GM18499 (cell line): ENCODE data around the gene ADAMTS17.

ENCODE experiments used
- ATAC-seq: cut with Tn5 transposase; IDR thresholded peaks from one replicate; pipeline ENCODE4 v1.9.1; 2021; ENCODE audit warnings: moderate number of reproducible peaks; ENCODE audit not compliant: insufficient read depth, unreplicated experiment

ADAMTS17 gene

DNA sequence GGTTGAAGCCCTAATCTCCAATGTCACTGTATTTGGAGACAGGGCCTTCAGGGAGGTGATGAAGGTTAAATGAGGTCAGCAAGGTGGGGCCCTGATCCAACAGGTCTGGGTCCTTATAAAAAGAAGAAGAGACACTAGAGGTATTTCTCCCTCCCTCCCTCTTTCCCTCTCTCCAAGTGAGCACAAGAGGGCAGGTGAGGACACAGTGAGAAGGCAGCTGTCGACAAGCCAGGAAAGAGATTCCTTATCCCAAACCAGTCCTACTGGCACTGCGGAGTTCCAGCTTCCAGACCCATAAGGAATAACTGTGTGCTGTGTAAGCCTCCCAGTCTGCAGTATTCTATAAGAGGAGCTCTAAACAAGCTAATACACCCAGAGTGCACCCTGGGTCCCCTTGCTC is 134.7 kb downstream of the ADAMTS17 start:
- no peak for ATAC-seq

DNA sequence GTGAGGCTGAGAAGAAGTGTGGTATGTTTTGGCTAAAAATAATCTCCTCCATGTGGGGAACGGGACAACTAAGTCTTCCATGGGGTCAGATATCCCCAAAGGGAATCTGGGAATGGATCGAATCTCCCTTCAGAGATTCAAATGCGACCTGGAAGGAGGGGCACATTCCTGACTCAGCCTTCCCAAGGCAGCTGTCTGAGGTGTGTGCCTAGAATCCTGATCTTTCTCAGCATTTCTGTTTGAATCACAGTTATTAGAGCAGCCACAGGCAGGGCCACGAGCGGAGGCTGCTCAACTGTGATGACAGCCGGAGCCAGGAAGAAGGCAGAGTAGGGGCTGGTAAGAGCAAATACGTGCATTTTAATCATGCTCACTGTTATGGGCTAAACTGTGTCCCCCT is 135.1 kb downstream of the ADAMTS17 start:
- ATAC-seq: no peak

DNA sequence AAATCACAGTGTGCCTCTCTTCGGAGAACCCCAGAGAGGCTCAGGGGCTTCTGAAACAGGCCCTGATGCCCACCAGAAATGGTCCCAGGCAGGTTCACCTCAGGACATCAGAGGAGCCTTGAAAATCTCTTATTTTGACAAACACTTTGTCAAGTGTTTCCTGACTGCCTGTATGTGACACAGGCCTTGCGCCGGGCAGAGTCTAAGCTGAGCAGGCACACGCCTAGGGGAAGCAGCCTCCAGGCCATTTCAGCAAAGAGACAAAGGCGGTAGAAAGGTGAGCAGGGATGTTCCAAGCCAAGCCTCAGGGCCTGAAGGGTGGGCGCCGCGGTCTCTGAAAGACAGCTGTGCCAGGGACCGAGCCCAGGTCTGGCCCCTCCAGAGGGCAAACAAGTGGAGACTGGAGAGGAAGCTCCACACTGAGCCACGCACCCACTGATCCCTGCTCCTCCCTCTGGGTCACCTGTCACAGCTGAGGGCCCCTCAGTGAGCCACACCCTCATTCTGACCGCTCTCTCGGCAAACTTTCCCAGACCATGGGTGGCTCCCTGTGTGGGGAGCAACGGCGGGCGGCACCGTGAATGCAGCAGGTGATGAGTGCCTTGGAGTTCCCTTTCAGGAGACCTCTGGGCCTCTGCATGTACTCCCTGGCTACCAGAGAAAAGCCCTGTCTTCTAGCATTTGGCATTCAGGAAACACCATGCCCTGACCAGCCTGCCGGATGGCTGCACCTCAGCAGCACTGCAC is 136.1 kb downstream of the ADAMTS17 start:
- ATAC-seq: no peak

DNA sequence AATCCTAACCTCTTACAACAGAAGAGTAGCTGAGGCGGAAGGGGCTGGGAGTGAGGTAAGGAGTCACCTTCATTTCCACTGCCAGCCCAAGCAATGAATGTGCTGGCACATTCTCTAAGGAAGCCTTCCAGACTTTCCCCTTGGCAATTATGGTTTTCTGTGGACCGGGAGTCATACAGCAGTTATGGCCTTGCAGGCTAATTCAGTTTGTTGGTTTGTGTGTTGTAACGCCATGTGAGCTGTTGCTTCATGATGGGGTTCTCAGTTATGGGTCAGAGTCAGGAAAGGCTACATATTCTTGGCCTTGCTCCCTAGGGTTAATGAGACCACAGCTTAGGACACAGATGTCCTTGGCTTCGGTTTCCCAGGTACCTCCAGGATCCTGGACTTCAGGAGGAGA is 137.0 kb downstream of the ADAMTS17 start:
- ATAC-seq: no peak

DNA sequence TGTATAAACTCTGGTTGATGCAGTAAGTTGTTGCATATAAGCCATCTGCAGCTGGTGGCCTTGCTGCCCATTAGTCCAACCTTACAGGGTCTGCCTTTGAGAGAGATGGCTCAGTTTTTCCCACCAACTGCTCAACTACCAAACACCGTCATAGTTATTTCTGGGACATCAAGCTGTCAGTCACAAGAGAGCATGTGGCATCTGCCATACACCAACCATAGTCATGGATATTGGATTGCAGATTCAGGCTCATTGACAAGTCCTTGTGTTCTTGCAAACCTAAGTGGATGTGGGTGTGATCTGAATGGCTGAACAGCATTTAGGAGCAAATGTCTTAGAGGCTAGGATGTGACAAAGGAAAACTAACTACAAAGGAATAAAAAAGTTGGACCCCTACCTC is 137.6 kb downstream of the ADAMTS17 start:
- ATAC-seq: no peak

DNA sequence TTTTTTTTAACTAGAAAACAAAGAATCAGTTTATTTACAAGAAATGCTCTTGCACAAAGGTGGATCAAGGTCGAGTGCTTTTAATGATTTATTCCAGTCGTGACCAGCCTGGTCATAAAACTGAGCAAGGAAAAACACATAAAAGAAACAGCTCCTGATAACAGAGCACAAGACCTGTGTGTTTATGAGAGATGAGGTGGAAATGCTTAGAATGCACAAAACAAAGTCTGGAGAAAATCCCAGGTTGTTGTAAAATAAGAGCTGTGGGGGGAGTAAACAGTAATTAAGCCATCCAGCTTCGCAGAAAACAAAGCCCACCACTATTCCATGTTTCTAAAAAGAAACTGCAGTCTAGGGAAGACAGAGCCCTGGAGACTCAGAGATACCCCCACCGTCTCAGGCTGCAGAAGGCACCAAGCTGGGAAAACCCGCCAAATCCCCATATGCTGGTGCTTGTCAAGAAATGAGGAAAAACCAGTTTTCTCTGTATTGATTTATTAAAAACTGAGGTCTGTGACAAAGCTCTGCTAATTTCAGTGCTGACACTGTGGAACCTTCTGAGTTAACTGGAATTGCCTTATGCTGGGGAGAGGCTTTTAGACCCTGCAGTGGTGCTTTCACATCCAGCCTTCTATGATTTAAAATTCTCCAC is 139.3 kb downstream of the ADAMTS17 start:
- no peak for ATAC-seq

DNA sequence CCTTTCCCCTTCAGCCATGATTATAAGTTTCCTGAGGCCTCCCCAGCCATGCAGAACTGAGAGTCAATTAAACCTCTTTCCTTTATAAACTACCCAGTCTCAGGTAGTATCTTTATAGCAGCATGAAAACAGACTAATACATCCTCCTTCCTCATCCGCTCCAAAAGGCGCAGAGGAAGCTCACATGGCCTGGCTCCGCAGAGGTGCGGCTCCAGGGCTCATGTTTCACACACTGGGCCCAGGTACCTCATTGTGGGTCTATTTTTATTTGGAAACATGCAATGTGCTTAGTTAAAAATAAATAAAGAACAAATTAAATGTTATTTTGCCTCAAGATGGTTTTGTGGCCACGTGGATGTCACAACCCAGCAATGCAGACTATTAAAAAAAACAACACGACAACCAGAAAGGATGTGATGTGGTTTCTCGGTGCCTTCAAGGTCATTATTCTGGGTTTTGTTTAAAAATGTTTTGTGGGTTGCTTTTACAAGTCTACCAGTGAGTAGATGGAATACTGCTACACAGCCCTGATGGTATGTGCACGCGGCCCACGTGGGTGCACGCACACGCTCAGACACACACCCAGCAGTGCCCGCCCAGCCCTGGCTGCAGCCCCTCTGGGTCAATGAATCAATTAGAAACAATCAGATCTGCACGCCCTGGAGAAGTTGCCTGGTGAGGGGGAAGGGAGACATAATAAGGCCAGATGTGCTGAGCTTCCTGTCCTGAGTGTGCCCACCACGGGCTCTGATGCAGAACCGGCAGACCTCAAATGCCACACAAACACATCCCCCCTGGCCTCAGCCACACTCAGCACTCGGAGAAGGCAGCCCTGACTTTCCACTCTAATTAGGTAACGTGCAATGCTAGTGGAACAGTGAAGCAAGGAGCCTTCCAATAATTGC is 140.1 kb downstream of the ADAMTS17 start:
- ATAC-seq: no peak

DNA sequence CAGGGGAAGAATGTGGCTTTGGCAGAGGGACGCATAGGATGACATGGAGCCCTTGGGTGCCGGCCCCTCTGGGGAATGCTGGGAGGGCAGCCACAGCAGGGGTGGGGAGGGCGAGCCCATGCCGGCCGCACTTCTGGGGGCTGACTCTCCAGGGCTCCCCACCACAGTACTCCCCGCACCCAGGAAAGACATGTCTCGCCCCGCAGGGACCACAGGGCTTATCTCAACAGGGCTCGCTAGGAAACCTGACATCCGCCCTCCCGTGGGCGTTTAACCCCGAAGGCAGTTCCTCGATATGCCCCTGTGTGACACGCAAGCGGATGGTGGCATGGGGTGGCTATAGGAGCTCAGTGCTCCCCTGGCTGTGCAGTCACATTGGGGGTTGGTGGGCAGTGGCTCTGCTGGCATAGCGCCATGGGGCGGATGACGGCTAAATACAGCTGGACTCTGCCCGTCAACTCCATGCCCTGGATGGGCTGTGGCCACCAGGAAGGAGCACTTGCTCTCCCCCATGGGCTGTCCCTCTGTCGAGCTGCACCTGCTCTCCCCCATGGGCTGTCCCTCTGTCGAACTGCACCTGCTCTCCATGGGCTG is 141.4 kb downstream of the ADAMTS17 start:
- no peak for ATAC-seq

DNA sequence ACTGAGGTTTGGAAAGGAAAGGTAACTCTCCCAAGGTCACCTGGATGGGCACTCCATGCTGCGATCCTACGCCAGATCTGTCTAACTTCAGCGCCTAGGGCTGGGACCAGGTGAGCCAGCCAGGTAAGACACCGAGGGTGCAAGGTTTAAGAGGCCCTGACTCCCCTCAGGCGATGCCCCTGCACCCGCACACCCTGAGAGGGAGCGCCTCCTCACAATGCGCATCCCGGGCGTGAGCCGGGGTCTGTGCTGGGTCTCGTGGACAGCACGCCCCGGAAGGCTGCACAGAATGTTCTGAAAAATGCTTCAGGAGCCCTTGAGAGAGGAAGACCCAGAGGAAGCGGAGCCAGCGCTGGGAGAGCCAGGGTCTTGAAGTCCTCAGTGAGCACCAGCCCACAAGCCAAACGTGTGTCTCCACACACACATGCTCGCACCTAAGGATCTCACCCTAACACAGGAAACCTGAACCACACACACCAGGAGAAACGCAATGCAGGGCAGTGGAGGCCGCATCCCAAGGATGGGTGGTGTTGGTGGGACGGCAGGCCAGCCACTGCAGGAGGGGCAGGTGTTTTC is 142.0 kb downstream of the ADAMTS17 start:
- no peak for ATAC-seq

DNA sequence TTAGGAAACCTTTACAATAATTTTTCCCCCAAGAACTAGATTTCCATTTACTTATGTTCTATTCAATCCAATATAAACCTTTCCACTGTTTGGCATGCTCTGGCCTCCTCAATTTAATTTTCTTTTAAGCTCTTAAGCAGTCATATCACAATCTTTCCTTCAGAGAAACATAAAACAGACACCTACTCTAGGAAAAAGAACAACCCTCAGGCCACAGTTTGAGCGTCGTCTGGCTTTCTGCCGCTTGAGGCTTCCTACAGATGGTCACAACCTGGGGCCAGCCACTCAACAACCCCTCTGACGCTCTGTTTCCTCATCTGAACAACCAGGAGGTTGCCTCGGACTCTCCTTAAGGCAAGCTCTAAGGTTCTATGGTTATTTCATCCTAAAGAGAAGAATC is 143.3 kb downstream of the ADAMTS17 start:
- no peak for ATAC-seq

DNA sequence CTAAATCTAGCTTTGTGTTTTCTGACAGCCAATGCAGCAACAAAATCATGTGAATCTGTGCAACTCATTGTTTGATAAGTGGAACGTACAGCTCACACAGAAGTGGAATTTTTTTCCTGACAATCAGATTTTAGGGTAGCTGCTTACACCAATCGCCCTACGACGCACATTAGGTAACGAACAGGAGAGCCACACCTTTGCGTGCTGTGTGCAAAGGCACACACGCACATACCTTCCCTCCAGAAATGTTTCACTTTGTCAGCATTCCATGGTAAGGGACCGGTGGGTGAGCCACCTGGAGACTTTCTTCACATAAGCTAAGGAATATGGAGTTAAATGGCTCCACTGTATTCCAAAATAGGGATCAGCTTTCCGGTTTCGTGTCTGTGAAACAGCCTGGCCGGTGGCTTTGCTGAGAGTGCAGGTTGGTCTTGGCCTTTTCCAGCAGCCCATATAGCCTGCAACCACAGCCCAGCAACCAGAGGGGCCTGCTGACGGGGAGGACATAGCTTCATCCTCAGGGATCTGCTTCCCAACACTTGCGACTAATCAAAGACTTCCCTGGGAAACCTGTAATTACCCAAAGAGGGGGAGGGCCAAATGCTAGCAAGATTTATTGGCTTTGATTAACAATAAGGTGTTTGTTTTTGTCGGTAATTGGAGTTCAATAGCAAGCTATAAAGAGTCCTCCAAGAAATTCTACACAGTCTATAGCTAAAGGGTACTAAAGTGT is 145.3 kb downstream of the ADAMTS17 start:
- ATAC-seq: no peak

DNA sequence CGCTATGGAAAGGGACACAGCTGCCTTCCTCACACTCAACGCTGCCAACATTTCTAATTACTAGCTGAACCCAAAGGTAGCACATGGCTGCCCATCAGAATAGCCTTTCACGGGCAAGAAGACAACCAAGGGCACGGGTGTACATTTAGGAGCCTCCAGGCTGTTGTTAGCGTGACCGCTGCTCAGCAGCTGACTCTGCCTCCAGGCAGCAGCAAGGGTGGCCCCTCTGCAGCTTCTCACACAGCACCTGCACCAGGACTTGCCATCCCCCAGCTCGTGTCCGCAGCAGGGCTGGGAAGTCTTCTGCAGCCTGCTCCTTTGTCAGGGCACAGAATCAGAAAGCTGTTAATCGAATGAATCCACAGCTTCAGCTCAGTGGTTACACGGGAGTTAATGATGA is 146.8 kb downstream of the ADAMTS17 start:
- no peak for ATAC-seq

DNA sequence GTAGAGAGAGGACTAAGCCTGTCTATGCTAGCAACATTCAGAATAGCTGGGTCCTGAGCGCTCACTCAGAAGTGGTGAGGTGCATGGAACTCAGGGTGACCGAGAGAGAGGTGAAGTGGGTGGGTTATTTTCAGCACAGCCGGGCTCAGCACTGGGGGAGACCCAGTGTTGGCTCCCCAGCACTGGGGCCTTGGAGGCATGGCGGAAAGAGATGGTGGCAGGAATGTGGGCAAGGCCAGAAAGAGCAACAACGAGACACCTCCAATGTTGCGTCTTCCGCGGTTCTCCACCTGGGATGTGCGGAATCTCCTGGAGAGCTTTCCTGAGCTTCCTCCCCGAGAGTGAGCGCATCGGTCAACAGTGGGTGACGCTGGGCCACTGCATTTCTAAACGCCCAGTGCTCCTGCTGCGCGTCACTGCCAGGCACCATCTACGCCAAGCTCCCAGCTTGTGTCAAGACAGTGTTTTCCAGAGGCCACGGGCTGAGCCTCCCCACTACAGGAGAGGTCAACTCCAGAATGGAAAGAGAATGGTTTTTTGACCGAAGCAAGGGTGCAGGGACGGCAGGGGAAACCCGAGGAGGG is 148.4 kb downstream of the ADAMTS17 start:
- no peak for ATAC-seq

DNA sequence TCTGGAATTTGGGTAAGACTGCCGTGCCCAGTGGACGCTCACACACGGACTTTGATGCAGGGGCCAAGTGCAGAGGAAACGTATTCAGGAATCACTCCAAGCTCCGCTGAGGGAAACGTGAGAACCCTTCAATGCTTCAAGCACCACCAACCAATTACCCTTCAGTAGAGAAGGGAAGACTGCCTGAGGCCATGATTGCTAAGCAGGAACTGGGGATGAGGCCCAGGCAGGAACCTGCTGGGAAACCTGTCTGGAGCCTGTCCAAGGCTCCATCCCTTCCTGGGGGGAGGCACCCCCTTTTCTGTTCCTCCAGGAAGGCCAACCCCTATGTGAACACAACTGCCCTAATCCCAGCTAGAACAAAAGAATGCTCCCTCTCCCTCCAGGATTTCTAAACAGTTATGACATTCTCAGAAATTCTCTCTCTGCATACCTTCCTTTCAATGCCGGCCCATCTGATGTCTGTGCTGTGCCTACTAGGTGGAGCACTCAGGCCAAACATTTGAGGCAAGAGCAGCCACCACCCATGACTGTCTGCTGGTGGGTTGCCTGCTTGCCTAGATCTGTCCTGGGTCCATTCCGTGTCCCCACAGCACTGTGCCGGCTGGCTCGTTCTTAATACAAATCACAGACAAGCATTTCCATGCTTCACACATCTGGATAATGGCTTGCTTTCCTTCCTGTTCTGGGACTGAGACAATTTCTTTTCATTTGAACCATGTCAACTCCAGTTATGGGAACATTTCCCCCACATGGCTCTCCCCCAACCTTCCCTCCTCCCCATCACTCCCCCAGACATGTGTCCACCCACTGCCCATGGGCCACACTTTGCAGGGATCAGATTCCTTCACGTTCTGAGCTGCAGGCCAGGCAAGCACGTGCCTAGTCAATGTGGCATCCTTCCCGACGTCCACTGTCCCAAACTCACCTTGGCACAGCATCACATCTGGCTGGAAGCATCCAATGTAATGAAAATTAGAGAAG is 149.4 kb downstream of the ADAMTS17 start:
- ATAC-seq: no peak

DNA sequence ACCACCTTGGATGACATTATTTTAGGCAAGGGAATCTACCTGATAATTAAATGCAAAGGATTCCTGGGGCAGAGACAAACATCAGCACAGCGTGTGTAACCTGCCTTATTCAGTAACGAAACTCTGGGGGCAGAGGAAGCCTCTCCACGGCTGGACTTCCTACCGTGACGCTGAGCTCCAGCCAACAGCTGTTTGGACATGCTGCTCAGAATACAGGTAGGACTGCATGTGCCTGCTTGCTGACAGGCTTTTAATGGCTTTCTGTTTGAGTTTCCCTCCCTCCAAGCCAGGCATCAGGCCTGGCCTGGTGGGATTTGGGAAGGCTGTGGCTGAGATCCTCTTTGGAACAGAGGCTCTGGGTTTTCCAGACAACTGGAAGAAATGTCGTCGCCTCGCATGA is 150.6 kb downstream of the ADAMTS17 start:
- ATAC-seq: no peak

DNA sequence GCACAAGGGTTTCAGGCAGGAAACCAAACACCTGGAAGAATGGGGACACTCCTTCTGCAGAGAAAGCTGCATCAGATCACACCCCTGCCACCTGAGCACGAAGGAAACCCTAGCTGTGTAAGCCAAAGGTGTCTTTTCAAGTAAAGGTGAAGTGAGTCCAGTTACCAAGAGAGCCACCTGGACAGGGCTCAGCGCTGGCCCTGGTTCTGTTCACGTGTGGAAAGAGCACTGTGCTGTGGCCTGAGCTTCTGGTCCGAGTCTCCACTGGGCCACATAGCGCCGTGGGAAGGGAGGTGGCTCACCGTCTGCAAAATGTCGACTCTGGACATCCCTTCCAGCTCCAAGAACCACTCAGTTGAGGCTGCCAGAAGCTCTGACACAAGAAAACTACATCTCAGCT is 151.1 kb downstream of the ADAMTS17 start:
- no peak for ATAC-seq

DNA sequence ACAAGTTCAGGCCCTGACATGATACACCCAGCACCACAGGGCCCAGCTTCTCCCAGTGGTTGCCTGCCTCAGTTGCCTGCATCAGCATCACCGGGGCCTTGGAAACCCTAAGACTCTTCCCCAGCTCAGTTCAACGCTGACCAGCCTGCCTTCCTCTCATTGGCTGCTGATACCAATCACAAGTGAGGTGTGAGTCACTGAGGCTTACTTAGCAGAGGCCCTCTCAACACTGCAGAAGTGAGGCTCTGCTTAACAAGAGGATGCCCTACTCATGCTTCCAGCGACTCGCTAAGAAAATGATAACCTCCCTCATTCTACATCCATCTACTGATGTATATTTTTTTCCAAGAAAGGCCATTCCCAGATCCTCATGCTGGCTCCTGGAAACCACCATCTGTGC is 151.9 kb downstream of the ADAMTS17 start:
- ATAC-seq: no peak

DNA sequence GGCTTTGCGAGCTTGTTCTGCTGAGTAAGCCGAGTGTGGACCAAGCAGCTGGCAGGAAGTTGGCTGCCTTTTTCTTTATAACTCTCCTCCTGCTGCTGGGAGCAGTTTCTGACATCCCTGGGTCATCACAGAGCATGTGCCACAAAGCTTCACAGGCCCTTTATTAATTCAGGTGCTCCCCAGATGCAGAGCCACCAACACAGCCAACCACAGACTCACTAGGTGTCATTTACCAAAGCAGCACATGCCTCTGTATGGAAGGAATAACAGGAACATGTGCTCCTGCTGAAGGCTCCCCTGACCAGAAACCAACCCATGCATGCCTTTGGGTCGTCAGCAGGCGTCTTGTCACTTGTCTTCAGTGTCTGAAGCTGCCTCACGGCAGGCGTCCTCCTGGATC is 152.5 kb downstream of the ADAMTS17 start:
- no peak for ATAC-seq
